Brain microvascular endothelial cell (primary cell): ENCODE results near the gene UAP1L1.
A peak's percentile ranks its signal among the peaks of the same experiment; 100 is the strongest.

ENCODE experiments used
- DNase-seq: peaks from one replicate; pipeline ENCODE4 v3.0.0-alpha.2; 2020
- H3K27ac ChIP-seq: fragments of 250-450 bp; sonication (Bioruptor Pico); 2 replicates; pipeline ENCODE4 v1.5.1; 2020; ENCODE audit warnings: mild to moderate bottlenecking, moderate library complexity
- H3K27me3 ChIP-seq: fragments of 250-450 bp; sonication (Bioruptor Pico); replicated peaks from 2 replicates; pipeline ENCODE4 v1.5.1; 2020; ENCODE audit warnings: mild to moderate bottlenecking
- H3K36me3 ChIP-seq: fragments of 250-450 bp; sonication (Bioruptor Pico); replicated peaks from 2 replicates; pipeline ENCODE4 v1.5.1; 2020; ENCODE audit warnings: mild to moderate bottlenecking
- H3K4me3 ChIP-seq: 2 replicates; pipeline ENCODE4 v1.5.1; 2011; ENCODE audit warnings: low read depth, mild to moderate bottlenecking, control low read depth, low read length, moderate library complexity
- in situ Hi-C: cut with HindIII; loops from 2 replicates; pipeline ENCODE4 v1.10.0; 2017; ENCODE audit warnings: low sequenced_read_pairs, low pct_ligation_motif_present
- TF ChIP-seq, protein P1 (sequence below): IDR thresholded peaks from 2 replicates; pipeline ENCODE4 v1.5.1; 2011; ENCODE audit warnings: low read depth, mild to moderate bottlenecking, moderate library complexity, low read length, control low read depth, inconsistent platforms; ENCODE audit errors: missing control alignments

The UAP1L1 gene

DNA sequence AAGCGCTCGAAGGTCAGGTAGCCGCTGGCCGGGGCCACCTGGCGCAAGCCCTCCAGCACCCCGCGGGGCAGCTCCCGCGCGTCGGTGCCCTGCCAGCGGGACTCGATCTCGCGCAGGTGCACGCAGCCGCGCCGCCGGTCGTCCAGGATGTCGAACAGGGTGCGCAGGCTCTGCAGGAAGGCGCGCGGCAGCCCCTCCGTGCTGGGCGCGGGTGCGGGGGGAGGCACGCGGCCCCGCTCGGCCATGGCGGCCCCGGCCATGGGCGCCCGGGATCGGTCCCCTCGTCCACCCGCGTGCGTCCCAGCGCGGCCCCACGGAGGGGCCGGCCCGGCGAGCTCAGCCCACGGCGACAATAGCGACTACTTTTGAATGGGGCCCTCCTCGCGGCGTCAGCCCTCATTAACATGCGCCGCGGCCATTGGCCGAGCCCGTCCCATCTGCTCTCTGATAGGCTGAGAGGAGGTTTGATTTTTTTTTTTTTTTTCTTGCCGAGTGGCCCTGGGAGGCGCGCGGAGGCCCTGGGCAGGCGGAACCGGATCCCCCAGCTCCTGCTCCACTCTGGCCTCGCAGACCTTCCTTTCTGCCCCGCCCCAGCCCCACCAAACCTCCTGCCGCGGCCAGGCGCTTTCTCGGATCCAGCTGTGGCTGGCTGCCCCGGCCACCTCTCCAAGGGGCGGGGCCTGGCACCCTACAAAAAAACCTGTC, 7.0 kb upstream of the UAP1L1 start, which contains the start of gene SAPCD2:
Gene SAPCD2 (minus strand): TSS at position 357 of the 705 bp plus-strand sequence. CDS start 97 bp downstream, at position 260.
- TF ChIP-seq, protein P1, sequence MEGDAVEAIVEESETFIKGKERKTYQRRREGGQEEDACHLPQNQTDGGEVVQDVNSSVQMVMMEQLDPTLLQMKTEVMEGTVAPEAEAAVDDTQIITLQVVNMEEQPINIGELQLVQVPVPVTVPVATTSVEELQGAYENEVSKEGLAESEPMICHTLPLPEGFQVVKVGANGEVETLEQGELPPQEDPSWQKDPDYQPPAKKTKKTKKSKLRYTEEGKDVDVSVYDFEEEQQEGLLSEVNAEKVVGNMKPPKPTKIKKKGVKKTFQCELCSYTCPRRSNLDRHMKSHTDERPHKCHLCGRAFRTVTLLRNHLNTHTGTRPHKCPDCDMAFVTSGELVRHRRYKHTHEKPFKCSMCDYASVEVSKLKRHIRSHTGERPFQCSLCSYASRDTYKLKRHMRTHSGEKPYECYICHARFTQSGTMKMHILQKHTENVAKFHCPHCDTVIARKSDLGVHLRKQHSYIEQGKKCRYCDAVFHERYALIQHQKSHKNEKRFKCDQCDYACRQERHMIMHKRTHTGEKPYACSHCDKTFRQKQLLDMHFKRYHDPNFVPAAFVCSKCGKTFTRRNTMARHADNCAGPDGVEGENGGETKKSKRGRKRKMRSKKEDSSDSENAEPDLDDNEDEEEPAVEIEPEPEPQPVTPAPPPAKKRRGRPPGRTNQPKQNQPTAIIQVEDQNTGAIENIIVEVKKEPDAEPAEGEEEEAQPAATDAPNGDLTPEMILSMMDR, result no peak
- peak; percentile 66 for DNase-seq
- H3K4me3 ChIP-seq, result peak within 1 kb of the TSS; percentile 48
- no peaks in the 10 kb centered on the region for H3K36me3 ChIP-seq
- H3K27me3 ChIP-seq, result no peaks in the 10 kb centered on the region
- in situ Hi-C loops, result no loop called here
- no peak within 1 kb of the TSS for H3K27ac ChIP-seq

DNA sequence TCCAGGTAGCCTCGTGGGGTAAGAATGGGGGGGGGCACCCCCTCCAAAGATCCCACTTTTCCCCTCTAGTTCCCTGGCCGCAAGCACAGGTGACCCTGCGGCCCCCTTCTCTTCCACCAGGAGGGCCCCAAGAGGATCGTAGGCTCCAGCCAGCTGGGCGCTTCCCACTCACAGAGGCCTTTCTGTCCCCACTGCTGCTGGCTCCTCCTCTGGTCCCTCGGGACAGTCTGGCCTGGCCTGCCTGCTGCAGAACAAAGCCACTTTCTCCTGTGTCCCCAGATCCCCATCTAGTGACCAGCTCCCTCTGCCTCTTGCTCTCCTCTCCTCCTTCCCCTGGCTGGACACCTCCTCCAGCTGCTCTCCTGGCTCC, 6.4 kb upstream of the UAP1L1 start:
- no peaks in the 10 kb centered on the region for H3K27me3 ChIP-seq
- TF ChIP-seq, protein P1, result peak; percentile 41
- in situ Hi-C loops, result no loop called here
- peak overlapping the region; percentile 48 for H3K4me3 ChIP-seq
- no peak overlapping the region for H3K27ac ChIP-seq
- H3K36me3 ChIP-seq, result no peaks in the 10 kb centered on the region
- DNase-seq, result no peak

DNA sequence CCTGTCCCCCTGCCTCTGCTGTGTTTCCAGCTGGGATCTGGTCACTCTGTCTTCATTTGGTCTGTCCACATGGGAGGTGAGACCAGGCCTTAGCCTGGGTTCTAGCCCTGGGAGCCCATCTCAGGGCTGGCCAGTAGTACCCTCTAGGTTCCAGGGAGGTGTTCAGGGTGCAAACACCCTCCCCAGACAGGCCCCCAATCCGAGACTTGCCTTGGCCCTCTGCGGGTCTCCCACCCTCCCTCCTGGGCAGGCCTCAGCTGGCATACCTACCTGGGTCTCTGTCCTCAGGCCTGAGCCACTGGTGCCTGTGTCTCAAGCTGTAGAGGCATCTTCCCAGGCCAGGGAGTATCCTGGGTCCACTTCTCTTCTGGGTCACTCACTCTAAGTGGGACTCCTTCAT, 6.0 kb upstream of the UAP1L1 start:
- Histone ChIP-seq H3K36me3 (no peaks in the 10 kb centered on the region), H3K4me3 (no peak overlapping the region), H3K27ac (no peak overlapping the region), H3K27me3 (no peaks in the 10 kb centered on the region)
- TF ChIP-seq, protein P1, result no peak
- DNase-seq, result no peak
- in situ Hi-C loops, result no loop called here

DNA sequence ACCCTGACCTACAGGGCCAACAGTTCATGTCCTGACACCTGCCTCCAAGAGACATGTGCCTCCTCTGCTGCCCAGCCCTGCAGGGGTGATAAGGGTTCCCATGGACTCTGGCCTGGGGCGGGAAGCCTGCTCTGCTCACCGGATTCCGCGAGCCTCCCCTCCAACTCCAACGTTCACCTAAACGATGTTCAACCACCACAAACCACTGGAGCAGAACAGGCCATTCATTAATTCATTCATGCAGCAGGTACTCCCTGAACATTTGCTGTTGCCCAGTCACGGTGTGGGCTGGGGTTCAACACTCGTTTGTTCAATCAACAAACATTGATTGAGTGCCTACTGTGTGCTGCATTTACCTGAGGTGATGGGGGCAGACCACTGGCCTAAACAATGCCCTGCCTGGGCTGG, 3.3 kb upstream of the UAP1L1 start:
- Histone ChIP-seq H3K4me3 (no peak overlapping the region), H3K27me3 (no peaks in the 10 kb centered on the region), H3K36me3 (no peaks in the 10 kb centered on the region), H3K27ac (no peak overlapping the region)
- in situ Hi-C loops, result no loop called here
- DNase-seq, result no peak
- TF ChIP-seq, protein P1, result no peak

DNA sequence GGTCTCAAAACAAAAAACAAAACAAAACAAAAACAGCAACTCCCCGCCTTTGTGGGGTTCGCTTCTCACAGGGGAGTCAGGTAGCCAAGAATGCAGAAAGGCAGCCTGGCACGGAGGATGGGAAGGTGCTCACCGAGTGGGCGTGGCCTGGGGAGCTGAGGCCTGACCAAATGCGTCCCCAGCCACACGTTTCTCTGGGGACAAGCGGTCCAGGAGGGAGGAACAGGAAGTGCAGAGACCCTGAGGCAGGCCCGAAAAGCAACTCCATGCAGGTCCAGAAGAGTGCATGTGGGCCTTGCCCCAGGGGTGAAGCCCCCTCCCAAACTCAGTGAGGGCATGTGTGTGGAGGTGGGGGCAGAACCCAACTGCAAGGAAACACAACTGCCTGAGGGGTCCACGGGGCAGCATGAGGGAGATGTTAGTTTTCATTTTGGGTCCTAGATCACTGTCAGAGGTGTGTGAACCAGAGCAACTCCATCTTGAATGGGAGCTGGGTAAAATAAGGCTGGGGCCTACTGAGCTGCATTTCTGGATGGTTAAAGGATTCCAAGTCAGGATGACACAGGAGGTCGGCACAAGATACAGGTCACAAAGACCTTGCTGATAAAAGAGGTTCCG, 2.6 kb upstream of the UAP1L1 start:
- in situ Hi-C loops, result no loop called here
- no peaks in the 10 kb centered on the region for H3K27me3 ChIP-seq
- no peak for DNase-seq
- H3K36me3 ChIP-seq, result no peaks in the 10 kb centered on the region
- TF ChIP-seq, protein P1, result no peak
- H3K27ac ChIP-seq, result no peak overlapping the region
- no peak overlapping the region for H3K4me3 ChIP-seq
